Testis (tissue), 2 donors: Measurements from ENCODE around the gene COL4A1.

Experiments used
- POLR2A ChIP-seq: fragments of 450-650 bp; IDR thresholded peaks from one replicate; pipeline ENCODE4 v1.6.1; 2017; ENCODE audit warnings: antibody characterized with exemption, mild to moderate bottlenecking, moderate library complexity
- TF ChIP-seq, protein P1 (sequence below), 3 experiments: fragments of 450-650 bp in 2 of 3; fragments of 200-600 bp in 1 of 3; sonication (generic) in 1 of 3; IDR thresholded peaks; one replicate each; pipeline ENCODE4 v1.5.1; 2016 to 2019; ENCODE audit warnings: antibody characterized with exemption in 3 of 3, mild to moderate bottlenecking in 2 of 3, moderate library complexity in 1 of 3

- TF ChIP-seq, protein P1, sequence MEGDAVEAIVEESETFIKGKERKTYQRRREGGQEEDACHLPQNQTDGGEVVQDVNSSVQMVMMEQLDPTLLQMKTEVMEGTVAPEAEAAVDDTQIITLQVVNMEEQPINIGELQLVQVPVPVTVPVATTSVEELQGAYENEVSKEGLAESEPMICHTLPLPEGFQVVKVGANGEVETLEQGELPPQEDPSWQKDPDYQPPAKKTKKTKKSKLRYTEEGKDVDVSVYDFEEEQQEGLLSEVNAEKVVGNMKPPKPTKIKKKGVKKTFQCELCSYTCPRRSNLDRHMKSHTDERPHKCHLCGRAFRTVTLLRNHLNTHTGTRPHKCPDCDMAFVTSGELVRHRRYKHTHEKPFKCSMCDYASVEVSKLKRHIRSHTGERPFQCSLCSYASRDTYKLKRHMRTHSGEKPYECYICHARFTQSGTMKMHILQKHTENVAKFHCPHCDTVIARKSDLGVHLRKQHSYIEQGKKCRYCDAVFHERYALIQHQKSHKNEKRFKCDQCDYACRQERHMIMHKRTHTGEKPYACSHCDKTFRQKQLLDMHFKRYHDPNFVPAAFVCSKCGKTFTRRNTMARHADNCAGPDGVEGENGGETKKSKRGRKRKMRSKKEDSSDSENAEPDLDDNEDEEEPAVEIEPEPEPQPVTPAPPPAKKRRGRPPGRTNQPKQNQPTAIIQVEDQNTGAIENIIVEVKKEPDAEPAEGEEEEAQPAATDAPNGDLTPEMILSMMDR (IDR thresholded peaks at IDR 0.05) = no peak
- TF ChIP-seq POLR2A = no peak
These were observed 41.5 kb upstream of the COL4A1 start for GRCh38 chr13:110348309-110349105.
